CD4-positive, alpha-beta T cell treated with Interferon gamma for 1 hour (primary cell): Measurements from ENCODE around the gene TTC39B.

Experiments
- DNase-seq: peaks from one replicate; pipeline ENCODE4 v3.0.0-alpha.2; 2020

TTC39B gene

DNA sequence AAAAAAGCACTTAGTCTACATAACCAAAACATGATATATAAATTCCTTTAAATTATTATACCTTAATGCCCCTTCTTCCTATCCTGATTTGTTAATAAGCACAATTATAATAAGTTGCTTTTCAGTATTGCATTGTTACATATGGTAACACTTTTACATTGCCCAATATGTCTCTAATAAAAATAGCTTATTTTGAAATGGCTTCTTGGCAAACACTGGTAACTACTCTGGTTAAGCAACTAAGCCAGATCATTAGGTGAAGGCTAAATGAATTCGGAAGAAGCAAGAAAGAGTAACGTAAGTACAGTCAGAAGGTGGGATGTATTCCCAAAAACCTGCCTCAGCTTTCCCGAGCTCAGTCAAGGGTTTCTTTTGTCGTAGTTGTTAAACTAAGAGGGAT lies 85.3 kb downstream of the TTC39B start:
- DNase-seq, result no peak

DNA sequence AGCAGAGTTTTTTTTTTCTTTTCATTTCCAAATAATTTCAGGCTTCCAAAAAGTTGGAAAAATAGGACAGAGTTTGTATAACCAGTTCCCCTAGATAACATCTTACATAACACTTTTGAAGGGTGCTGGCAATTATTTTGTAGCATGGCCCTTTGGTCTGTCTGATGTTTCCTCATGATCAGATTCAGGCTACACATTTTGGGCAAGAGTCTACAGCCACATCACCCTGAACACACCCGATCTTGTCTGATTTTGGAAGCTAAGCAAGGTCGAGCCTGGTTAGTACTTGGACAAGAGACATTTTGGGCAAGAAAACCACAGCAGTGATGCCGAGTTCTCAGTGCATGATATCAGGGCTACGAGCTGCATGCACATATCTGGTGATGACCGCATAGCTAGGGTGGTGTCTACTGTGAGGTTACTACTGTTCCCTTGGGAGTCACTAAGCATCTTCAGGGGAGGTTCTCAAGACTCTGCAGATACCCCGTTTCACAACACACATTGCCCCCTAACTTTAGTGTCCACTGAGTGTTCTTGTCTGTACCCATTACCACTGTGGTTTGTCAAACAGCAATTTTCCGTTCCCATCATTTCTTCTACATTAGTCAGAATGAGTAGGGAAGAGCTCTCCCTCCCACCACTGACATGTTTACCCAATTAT lies 86.2 kb downstream of the TTC39B start:
- DNase-seq, result no peak

DNA sequence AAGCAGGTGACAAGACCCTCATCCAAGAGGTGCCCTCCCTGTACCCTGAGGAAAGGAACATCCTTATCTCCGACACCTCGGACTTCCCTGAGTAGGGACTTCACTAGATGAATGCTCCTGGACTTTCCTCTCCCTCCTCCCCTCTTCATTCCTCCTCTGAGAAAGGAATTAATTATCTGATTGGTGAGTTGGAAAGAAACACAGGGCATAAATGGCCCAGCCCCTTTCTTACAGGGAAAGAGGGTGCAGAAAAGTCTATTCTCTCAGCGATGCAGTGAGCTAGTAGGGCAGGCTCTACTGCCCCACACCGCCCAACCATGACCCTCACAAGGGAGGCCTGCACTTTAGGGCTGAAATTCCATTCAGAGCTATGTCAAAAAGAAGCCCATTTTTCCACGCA lies 87.5 kb downstream of the TTC39B start:
- no peak for DNase-seq

- DNase-seq, result no peak
Observed at GRCh38 chr9:15218994-15219393, 88.0 kb downstream of the TTC39B start.

- no peak for DNase-seq
Observed at GRCh38 chr9:15213249-15213648, 93.8 kb downstream of the TTC39B start.

DNA sequence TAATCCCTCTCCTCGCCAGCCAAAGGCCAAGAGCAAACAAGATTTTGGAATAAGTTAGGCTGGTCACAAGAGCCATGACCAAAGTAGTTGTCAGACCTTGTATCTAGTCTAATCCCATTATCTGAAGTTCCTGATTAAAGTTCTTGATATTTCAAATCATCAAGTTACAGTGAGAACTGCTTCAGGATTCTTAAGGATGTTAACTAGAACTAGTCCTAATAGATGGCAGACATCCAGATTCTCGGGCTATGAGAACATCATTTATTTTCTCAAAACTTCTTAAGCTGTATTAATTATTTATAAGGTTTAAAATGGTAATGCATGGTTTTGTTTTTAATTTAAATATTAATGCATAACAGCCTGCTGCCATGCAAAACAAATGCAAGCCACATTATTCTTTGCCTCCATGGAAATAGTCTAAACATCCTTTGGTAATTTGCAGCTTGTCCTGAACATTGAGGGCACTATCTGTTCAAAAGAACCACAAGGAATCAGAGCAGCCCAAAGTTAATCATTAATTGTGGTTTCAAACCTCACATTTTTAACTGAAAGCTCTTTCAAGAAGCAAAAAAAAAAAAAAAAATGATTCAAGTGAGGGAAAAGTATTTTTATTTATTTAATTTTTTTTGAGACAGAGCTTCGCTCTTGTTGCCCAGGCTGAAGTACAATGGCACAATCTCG lies 95.1 kb downstream of the TTC39B start:
- no peak for DNase-seq

GRCh38 chr9:15211160-15211814 lies 95.7 kb downstream of the TTC39B start:
- peak; percentile 13 for DNase-seq

GRCh38 chr9:15206903-15207696 lies 99.9 kb downstream of the TTC39B start:
- DNase-seq, result no peak

- DNase-seq, result no peak
Observed at GRCh38 chr9:15205632-15206420, 101.2 kb downstream of the TTC39B start.

DNA sequence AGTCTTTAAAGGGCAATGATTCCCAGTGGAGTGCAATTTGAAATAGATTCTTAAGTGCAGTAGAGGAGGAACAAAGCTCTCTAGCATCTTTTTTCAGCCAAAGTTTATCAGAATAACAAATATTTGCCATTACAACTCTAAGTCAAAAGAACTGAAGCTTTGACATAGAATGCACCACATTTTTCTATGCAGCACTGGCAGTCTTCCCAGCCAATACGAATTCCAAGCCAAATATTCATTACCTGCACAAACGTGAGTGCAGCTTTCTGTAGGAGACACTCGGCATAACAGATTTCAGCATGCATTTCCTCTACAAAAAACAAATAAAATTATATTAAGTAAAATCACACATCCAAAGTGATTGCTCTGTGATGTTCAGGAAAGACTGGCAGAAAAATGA lies 103.4 kb downstream of the TTC39B start:
- no peak for DNase-seq

GRCh38 chr9:15200111-15200510 lies 106.9 kb downstream of the TTC39B start:
- no peak for DNase-seq

- no peak for DNase-seq
Observed at GRCh38 chr9:15192856-15193255, 114.2 kb downstream of the TTC39B start.

DNA sequence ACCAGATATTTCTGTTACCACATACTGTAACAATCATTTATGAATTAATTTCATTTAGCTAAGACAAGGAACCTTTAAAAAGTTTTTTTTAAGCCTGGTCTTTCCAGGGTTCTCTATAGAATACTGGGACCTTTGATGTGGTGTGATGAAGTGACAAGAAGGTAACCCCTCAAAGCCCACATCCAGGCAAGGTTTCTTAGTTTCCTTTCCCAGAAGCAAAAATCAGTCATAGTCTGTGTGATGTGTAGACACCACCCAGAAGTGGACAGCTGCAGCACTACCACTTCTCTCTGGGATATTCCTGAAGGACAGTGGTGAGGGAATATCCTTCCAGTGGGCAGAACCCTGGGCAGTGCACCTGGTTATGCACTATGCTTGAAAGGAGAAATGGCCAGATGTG lies 115.6 kb downstream of the TTC39B start:
- DNase-seq, result no peak

GRCh38 chr9:15189481-15189880 lies 117.5 kb downstream of the TTC39B start:
- DNase-seq, result no peak

- no peak for DNase-seq
Observed at GRCh38 chr9:15187589-15187988, 119.4 kb downstream of the TTC39B start.

GRCh38 chr9:15182730-15183129 lies 124.3 kb downstream of the TTC39B start:
- DNase-seq, result no peak

GRCh38 chr9:15182101-15182551 lies 124.9 kb downstream of the TTC39B start:
- no peak for DNase-seq

- no peak for DNase-seq
Observed at GRCh38 chr9:15180124-15180523, 126.9 kb downstream of the TTC39B start.

DNA sequence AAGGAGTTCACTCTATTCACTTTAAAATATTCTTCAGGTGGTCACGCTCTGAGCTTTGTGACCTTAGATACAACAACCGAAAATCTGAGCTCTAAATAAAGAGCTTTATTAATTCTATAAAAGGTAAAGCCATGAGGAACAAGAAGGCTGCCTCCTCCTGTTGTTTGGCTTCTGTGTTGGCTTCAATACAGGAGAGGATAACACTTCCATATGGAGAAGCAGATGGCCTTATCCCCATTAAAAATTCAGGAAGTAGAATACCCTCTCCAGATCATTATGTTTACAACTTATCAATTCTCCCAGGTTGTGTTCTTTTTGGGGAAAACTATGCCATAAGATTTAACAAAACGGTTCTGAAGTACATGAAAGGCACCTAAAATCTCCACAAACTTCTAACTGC lies 128.4 kb downstream of the TTC39B start:
- DNase-seq, result no peak

DNA sequence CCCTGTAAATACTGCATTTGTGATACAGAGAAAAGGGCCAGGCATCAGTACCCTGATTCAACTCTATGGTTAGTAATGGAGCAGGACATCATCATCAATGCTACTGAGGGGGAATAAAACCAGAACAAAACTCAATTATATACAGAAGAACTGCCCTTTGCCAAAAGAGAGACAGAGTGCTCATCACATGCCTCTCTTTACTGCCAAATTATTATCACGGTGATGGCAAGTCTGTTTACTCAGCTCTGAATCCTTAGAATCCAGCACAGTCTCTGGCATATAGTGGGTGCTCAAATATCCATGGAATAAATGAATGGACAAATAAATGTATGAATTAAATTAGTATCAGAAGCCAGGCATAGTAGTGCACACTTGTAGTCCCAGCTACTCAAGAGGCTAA lies 130.2 kb downstream of the TTC39B start:
- no peak for DNase-seq

- DNase-seq, result no peak
Observed at GRCh38 chr9:15163931-15164330, 143.1 kb downstream of the TTC39B start.

DNA sequence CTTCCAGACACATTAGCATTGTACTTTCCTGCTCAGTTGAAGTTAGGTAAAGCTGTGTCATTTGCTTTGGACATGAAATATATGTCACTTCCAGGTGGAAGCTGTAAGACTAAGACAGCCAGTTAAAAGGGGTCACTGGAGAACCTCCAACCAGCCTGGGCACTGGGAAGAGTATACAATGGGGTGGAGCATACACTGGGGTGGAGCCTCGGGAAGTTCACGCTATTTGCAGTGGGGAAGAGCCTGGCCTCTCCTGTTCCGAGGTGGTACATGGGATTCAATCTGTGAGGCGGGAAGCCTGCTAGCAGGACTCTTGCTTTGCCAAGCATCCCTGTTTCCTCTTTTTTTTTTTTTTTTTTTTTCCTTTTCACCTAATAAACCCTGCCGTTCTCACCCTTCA lies 145.3 kb downstream of the TTC39B start:
- no peak for DNase-seq

DNA sequence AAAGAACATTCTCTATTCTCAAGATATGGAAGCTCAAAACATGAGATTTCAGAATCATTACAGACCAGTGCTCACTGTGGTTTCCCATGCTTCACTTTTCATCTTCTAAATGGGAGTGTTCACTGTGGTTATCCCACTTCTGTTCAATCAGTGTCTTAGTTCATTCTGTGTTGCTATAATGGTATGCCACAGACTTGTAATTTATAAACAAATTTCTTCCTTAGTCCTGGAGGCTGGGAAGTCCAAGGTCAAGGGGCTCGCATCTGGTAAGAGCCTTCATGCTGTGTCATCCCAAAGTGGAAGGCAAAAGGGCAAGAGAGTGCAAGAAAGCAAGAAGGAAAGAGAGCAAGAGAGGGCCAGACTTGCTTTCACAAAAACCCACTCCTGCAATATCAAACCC lies 146.3 kb downstream of the TTC39B start:
- no peak for DNase-seq
